Measurements from ENCODE around the gene IGF2. TPM values are rescaled to one million over a fixed set of nuclear protein-coding genes. Genes with fewer than 3 reads are reported as not detected.

Gene IGF2
- total and polyA plus RNA-seq, 2 of the 8 experiments (the other 6 are each of a cell fraction or from before 2014, with no cell fraction given) = 0.74 to 1.5 TPM

DNA sequence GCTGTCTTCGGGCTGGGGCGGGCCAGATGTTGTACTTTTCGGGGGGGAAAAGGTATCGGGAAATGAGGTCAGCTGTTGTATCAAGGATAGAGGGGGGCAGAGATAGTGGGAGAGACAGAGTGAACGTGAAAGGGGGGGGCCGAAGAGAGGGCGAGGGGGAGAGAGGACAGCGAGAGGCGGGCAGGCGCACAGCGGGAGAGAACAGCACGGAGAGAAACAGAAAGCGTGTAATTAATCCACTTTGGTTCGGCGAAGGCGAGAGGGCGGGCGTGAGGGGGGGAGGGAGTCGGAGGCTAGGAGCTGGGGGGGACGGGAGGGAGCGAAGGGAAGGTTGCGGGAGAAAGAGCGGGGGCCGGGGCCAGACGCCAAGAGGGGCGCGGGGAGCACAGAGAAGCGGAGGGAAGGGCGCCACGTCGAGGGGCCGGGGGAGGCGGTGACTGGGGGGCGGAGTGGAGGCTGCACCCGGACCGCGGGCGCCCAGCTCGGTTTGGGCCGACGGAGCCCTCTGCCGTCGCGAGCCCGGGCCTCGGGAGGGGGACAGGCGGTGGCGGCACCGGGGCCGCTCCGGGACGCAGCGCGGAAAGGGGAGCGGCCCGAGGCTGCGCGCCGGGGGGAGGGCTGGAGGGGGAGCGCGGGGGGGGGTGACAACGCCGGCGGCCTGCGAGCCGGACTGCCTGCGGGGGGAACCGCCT is 612 bp downstream of the IGF2 start (continued):
- peak; percentile 65 for TF ChIP-seq EZH2 (IDR thresholded peaks at IDR 0.05; ENCODE audit: low read depth, low read length, severe bottlenecking)
- no peak for TF ChIP-seq POU5F1 (IDR thresholded peaks at IDR 0.05; ENCODE audit: low read depth, low read length)
- no peak for TF ChIP-seq RFX5 (IDR thresholded peaks at IDR 0.05; ENCODE audit: borderline replicate concordance, low read depth, low read length)
- TF ChIP-seq SP4 (IDR thresholded peaks at IDR 0.05; ENCODE audit: low read length) = no peak
- TF ChIP-seq TEAD4 (IDR thresholded peaks at IDR 0.05; ENCODE audit: low read depth, low read length) = no peak
- TF ChIP-seq BRCA1 (IDR thresholded peaks at IDR 0.05; ENCODE audit: low read depth, low read length) = no peak

Data from H1 (cell line).